Measurements from ENCODE around the gene SPRR2B.
"Not testable (repeated sequence)": the region's sequence is repeated elsewhere in the genome, so short reads cannot be mapped to it uniquely, and the experiment has no call there.

SPRR2B gene

GRCh38 chr1:153072806-153073726 lies 1.7 kb upstream of the SPRR2B start:
- no peaks in the 10 kb centered on the region for H3K4me1 ChIP-seq (ENCODE audit: control insufficient read depth, insufficient read depth, low read length)
- H3K4me3 ChIP-seq (ENCODE audit: low read depth, low read length) = no peak overlapping the region
- H3K9me3 ChIP-seq (ENCODE audit: control insufficient read depth, insufficient read depth, low read length) = no peaks in the 10 kb centered on the region
- no peak overlapping the region for H3K9ac ChIP-seq (ENCODE audit: low read depth, low read length)
- H3K27me3 ChIP-seq (ENCODE audit: control insufficient read depth, insufficient read depth, low read length) = no peaks in the 10 kb centered on the region
- no peaks in the 10 kb centered on the region for H3K36me3 ChIP-seq (ENCODE audit: control insufficient read depth, insufficient read depth, low read length)

DNA sequence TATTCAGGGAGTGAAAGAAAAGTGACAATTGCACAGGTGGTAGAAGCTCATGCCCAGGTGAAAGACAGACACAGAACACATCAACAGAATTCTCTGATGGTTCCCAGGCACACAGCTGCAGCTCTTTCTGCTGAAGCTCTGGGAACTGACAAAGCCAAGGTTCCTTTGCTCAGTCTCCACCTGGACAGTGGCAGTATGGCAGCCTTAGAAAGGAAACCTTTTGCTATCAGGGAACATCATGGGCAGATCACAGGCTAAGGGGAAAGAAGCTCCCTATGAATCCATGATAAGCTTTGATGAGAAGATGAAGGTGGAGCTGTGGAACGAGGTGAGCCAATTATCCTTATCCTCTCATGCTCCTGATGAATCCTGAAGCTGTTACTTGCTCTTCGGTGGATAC lies 1.2 kb downstream of the SPRR2B start:
- Histone ChIP-seq H3K9ac (ENCODE audit: low read depth, low read length) (no peak overlapping the region), H3K9me3 (ENCODE audit: control insufficient read depth, insufficient read depth, low read length) (no peaks in the 10 kb centered on the region), H3K4me3 (ENCODE audit: low read depth, low read length) (no peak overlapping the region), H3K27me3 (ENCODE audit: control insufficient read depth, insufficient read depth, low read length) (no peaks in the 10 kb centered on the region), H3K4me1 (ENCODE audit: control insufficient read depth, insufficient read depth, low read length) (no peaks in the 10 kb centered on the region), H3K36me3 (ENCODE audit: control insufficient read depth, insufficient read depth, low read length) (no peaks in the 10 kb centered on the region)

- H3K4me1 ChIP-seq (ENCODE audit: control insufficient read depth, insufficient read depth, low read length) = no peaks in the 10 kb centered on the region
- H3K4me3 ChIP-seq (ENCODE audit: low read depth, low read length) = no peak overlapping the region
- H3K27me3 ChIP-seq (ENCODE audit: control insufficient read depth, insufficient read depth, low read length) = no peaks in the 10 kb centered on the region
- H3K9me3 ChIP-seq (ENCODE audit: control insufficient read depth, insufficient read depth, low read length) = no peaks in the 10 kb centered on the region
- no peaks in the 10 kb centered on the region for H3K36me3 ChIP-seq (ENCODE audit: control insufficient read depth, insufficient read depth, low read length)
- no peak overlapping the region for H3K9ac ChIP-seq (ENCODE audit: low read depth, low read length)
These were observed 12.3 kb downstream of the SPRR2B start for GRCh38 chr1:153058826-153059784.

- no peaks in the 10 kb centered on the region for H3K4me1 ChIP-seq (ENCODE audit: control insufficient read depth, insufficient read depth, low read length)
- H3K4me3 ChIP-seq (ENCODE audit: low read depth, low read length) = no peak overlapping the region
- H3K36me3 ChIP-seq (ENCODE audit: control insufficient read depth, insufficient read depth, low read length) = no peaks in the 10 kb centered on the region
- no peak overlapping the region for H3K9ac ChIP-seq (ENCODE audit: low read depth, low read length)
- H3K9me3 ChIP-seq (ENCODE audit: control insufficient read depth, insufficient read depth, low read length) = no peaks in the 10 kb centered on the region
- no peaks in the 10 kb centered on the region for H3K27me3 ChIP-seq (ENCODE audit: control insufficient read depth, insufficient read depth, low read length)
These were observed 13.3 kb downstream of the SPRR2B start for GRCh38 chr1:153058154-153058553.

DNA sequence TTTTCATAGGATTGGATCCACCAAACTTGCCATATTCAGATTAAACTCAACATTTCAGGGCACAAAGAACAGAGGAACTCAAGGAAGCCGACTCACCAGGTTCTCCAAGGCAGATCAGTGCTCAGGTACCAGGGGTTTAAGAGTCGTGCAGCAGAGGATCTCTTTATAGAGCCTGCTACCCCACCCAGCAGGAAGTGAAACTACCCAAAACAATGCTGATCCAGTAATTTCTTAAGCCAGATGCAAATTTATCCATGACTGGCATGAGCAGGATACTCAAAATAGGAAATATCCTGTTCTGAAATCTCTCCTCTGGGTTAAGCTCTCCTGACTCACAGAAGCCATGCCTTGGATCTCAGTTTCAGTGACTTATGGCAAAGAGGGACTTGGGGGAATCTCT lies 14.0 kb downstream of the SPRR2B start, which contains the start of gene SPRR2A:
TSS of gene SPRR2A (minus strand) at position 138 of the 400 bp plus-strand sequence. CDS start 777 bp downstream, outside the sequence.
- H3K4me3 ChIP-seq (ENCODE audit: low read depth, low read length) = no peak within 1 kb of the TSS
- no peaks in the 10 kb centered on the region for H3K4me1 ChIP-seq (ENCODE audit: control insufficient read depth, insufficient read depth, low read length)
- H3K36me3 ChIP-seq (ENCODE audit: control insufficient read depth, insufficient read depth, low read length) = no peaks in the 10 kb centered on the region
- no peaks in the 10 kb centered on the region for H3K27me3 ChIP-seq (ENCODE audit: control insufficient read depth, insufficient read depth, low read length)
- H3K9ac ChIP-seq (ENCODE audit: low read depth, low read length) = no peak within 1 kb of the TSS
- no peaks in the 10 kb centered on the region for H3K9me3 ChIP-seq (ENCODE audit: control insufficient read depth, insufficient read depth, low read length)

DNA sequence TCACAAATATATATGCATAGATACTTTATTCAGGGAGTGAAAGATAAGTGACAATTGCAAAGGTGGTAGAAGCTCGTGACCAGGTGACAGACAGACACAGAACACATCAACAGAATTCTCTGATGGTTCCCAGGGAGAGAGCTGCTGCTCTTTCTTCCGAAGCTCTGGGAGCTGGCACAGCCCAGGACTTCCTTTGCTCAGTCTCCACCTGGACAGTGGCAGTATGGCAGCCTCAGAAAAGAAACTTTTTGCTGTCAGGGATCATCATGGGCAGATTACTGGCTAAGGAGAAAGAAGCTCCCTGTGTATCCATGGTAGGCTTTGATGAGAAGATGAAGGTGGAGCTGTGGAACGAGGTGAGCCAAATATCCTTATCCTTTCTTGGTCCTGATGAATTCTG lies 15.3 kb downstream of the SPRR2B start:
- H3K36me3 ChIP-seq (ENCODE audit: control insufficient read depth, insufficient read depth, low read length); H3K27me3 ChIP-seq (ENCODE audit: control insufficient read depth, insufficient read depth, low read length); H3K4me3 ChIP-seq (ENCODE audit: low read depth, low read length); H3K9ac ChIP-seq (ENCODE audit: low read depth, low read length); H3K9me3 ChIP-seq (ENCODE audit: control insufficient read depth, insufficient read depth, low read length); H3K4me1 ChIP-seq (ENCODE audit: control insufficient read depth, insufficient read depth, low read length): not testable (repeated sequence)

- H3K36me3 ChIP-seq (ENCODE audit: control insufficient read depth, insufficient read depth, low read length) = no peaks in the 10 kb centered on the region
- H3K9ac ChIP-seq (ENCODE audit: low read depth, low read length) = no peak overlapping the region
- no peaks in the 10 kb centered on the region for H3K27me3 ChIP-seq (ENCODE audit: control insufficient read depth, insufficient read depth, low read length)
- no peak overlapping the region for H3K4me3 ChIP-seq (ENCODE audit: low read depth, low read length)
- no peaks in the 10 kb centered on the region for H3K9me3 ChIP-seq (ENCODE audit: control insufficient read depth, insufficient read depth, low read length)
- H3K4me1 ChIP-seq (ENCODE audit: control insufficient read depth, insufficient read depth, low read length) = no peaks in the 10 kb centered on the region
These were observed 22.2 kb downstream of the SPRR2B start for GRCh38 chr1:153049211-153049610.

- Histone ChIP-seq H3K4me1 (ENCODE audit: control insufficient read depth, insufficient read depth, low read length) (no peaks in the 10 kb centered on the region), H3K9me3 (ENCODE audit: control insufficient read depth, insufficient read depth, low read length) (no peaks in the 10 kb centered on the region), H3K36me3 (ENCODE audit: control insufficient read depth, insufficient read depth, low read length) (no peaks in the 10 kb centered on the region), H3K27me3 (ENCODE audit: control insufficient read depth, insufficient read depth, low read length) (no peaks in the 10 kb centered on the region), H3K4me3 (ENCODE audit: low read depth, low read length) (no peak within 1 kb of the TSS), H3K9ac (ENCODE audit: low read depth, low read length) (no peak within 1 kb of the TSS)
These were observed 30.3 kb downstream of the SPRR2B start, which contains the start of gene SPRR2D for GRCh38 chr1:153040950-153041631. TSS of gene SPRR2D (minus strand) at chr1:153041120. CDS start at chr1:153040346, 774 bp downstream.

DNA sequence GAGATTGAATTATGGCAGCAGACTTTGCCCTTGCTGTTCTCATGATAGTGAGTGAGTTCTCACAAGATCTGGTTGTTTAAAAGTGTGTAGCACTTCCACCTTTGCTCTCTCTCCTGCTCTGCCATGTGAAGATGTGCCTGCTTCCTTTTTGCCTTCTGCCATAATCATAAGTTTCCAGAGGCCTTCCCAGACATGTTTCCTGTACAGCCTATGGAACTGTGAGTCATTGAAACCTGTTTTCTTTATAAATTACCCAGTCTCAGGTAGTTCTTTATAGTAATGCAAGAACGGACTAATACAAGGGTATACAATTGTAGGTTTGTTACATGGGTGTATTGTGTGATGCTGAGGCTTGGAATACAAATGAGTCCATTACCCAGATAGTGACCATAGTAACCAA lies 36.2 kb downstream of the SPRR2B start:
- H3K36me3 ChIP-seq (ENCODE audit: control insufficient read depth, insufficient read depth, low read length) = no peaks in the 10 kb centered on the region
- no peak overlapping the region for H3K4me3 ChIP-seq (ENCODE audit: low read depth, low read length)
- H3K9me3 ChIP-seq (ENCODE audit: control insufficient read depth, insufficient read depth, low read length) = no peaks in the 10 kb centered on the region
- H3K27me3 ChIP-seq (ENCODE audit: control insufficient read depth, insufficient read depth, low read length) = no peaks in the 10 kb centered on the region
- H3K9ac ChIP-seq (ENCODE audit: low read depth, low read length) = no peak overlapping the region
- H3K4me1 ChIP-seq (ENCODE audit: control insufficient read depth, insufficient read depth, low read length) = no peaks in the 10 kb centered on the region

GRCh38 chr1:153032677-153033308 lies 38.6 kb downstream of the SPRR2B start:
- H3K9ac ChIP-seq (ENCODE audit: low read depth, low read length) = no peak overlapping the region
- H3K27me3 ChIP-seq (ENCODE audit: control insufficient read depth, insufficient read depth, low read length) = no peaks in the 10 kb centered on the region
- no peaks in the 10 kb centered on the region for H3K4me1 ChIP-seq (ENCODE audit: control insufficient read depth, insufficient read depth, low read length)
- H3K9me3 ChIP-seq (ENCODE audit: control insufficient read depth, insufficient read depth, low read length) = no peaks in the 10 kb centered on the region
- H3K4me3 ChIP-seq (ENCODE audit: low read depth, low read length) = no peak overlapping the region
- H3K36me3 ChIP-seq (ENCODE audit: control insufficient read depth, insufficient read depth, low read length) = no peaks in the 10 kb centered on the region

DNA sequence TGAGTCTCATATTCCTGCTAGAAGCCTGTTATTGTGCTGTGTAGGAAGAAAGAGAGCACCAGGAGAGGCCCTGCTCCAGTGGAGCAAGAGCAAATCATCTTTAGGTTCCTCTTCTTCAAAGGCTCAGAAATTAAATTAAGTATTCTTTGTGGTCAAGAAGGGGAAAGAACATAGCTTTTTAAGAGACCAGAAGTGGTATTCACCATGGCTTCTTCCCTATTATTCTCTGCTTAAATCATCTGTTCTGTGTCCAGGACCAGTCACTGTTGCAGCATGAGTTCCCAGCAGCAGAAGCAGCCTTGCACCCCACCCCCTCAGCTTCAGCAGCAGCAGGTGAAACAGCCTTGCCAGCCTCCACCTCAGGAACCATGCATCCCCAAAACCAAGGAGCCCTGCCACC lies 39.3 kb downstream of the SPRR2B start:
- Histone ChIP-seq H3K4me1 (ENCODE audit: control insufficient read depth, insufficient read depth, low read length) (no peaks in the 10 kb centered on the region), H3K9ac (ENCODE audit: low read depth, low read length) (no peak overlapping the region), H3K9me3 (ENCODE audit: control insufficient read depth, insufficient read depth, low read length) (no peaks in the 10 kb centered on the region), H3K4me3 (ENCODE audit: low read depth, low read length) (no peak overlapping the region), H3K27me3 (ENCODE audit: control insufficient read depth, insufficient read depth, low read length) (no peaks in the 10 kb centered on the region), H3K36me3 (ENCODE audit: control insufficient read depth, insufficient read depth, low read length) (no peaks in the 10 kb centered on the region)

All from iPS-15b (cell line).